Spleen (tissue), 11 donors: Measurements from ENCODE around the gene CHIC2. TPM values are rescaled to one million over a fixed set of nuclear protein-coding genes. Genes with fewer than 3 reads are reported as not detected.
"Not testable (repeated sequence)": the region's sequence is repeated elsewhere in the genome, so short reads cannot be mapped to it uniquely, and the experiment has no call there.

ENCODE experiments used
- DNase-seq: peaks from one replicate; pipeline ENCODE4 v3.0.0-alpha.2; 2020
- H3K27ac ChIP-seq, 8 donors: fragments of 200-600 bp; sonication (generic) in 7 of 8; 1 replicate in 4 of 8; 2 replicates in 4 of 8; pipeline versions ENCODE4 v1.5.0 to v1.8.0; 2016 to 2021; ENCODE audit warnings: inconsistent platforms in 4 of 8, mild to moderate bottlenecking in 4 of 8, moderate library complexity in 1 of 8
- H3K27me3 ChIP-seq, 7 donors: fragments of 200-600 bp; sonication (generic) in 6 of 7; replicated peaks in 1 of 7; 1 replicate in 4 of 7; 2 replicates in 3 of 7; pipeline versions ENCODE4 v1.5.0 to v1.8.0; 2016 to 2021; ENCODE audit warnings: inconsistent platforms in 3 of 7, mild to moderate bottlenecking in 1 of 7
- H3K36me3 ChIP-seq, 6 donors: fragments of 200-600 bp; sonication (generic) in 5 of 6; 1 replicate in 4 of 6; 2 replicates in 2 of 6; pipeline versions ENCODE4 v1.5.0 to v1.8.0; 2016 to 2021; ENCODE audit warnings: inconsistent platforms in 2 of 6
- H3K4me1 ChIP-seq, 6 donors: fragments of 200-600 bp; sonication (generic) in 5 of 6; 1 replicate in 3 of 6; 2 replicates in 3 of 6; pipeline versions ENCODE4 v1.5.0 to v1.8.0; 2016 to 2021; ENCODE audit warnings: inconsistent platforms in 3 of 6
- H3K4me3 ChIP-seq, 8 donors: fragments of 200-600 bp; sonication (generic) in 7 of 8; 1 replicate in 4 of 8; 2 replicates in 4 of 8; pipeline versions ENCODE4 v1.5.0 to v1.8.0; 2016 to 2021; ENCODE audit warnings: inconsistent platforms in 4 of 8, mild to moderate bottlenecking in 4 of 8, moderate library complexity in 2 of 8
- H3K9me3 ChIP-seq, 8 donors: fragments of 200-600 bp; sonication (generic) in 7 of 8; 1 replicate in 4 of 8; 2 replicates in 4 of 8; pipeline versions ENCODE4 v1.5.0 to v1.8.0; 2016 to 2021; ENCODE audit warnings: inconsistent platforms in 4 of 8
- CTCF ChIP-seq, 11 experiments: fragments of 200-600 bp in 7 of 11; fragments of 450-650 bp in 4 of 11; sonication (generic) in 4 of 11; IDR thresholded peaks in 8 of 11; conservative IDR thresholded peaks in 3 of 11; 1 replicate in 7 of 11; 2 replicates in 4 of 11; pipeline versions ENCODE4 v1.4.0 to v1.8.0; 2016 to 2021; ENCODE audit warnings: antibody characterized with exemption in 11 of 11, inconsistent platforms in 4 of 11, mild to moderate bottlenecking in 1 of 11
- POLR2A ChIP-seq, 3 donors: fragments of 450-650 bp; IDR thresholded peaks; one replicate each; pipeline ENCODE4 v1.5.1; 2017; ENCODE audit warnings: antibody characterized with exemption in 3 of 3, mild to moderate bottlenecking in 1 of 3
- POLR2AphosphoS5 ChIP-seq, 3 donors: sonication (generic); formaldehyde crosslinking; IDR thresholded peaks; one replicate each; pipeline ENCODE4 v1.5.1; 2017; ENCODE audit warnings: antibody characterized with exemption in 3 of 3
- WGBS, 5 donors: extraction: QIAGEN DNeasy Blood & Tissue Kit in 3 of 5; methylation state at CpG; one replicate each; pipeline versions ENCODE4 v1.1.5 to v1.1.7; 2013 to 2018; 5-methylcytosine and 5-hydroxymethylcytosine counted together
- intact Hi-C: fragments of 100-400 bp; cut with DNase I; formaldehyde crosslinking; loops from one replicate; pipeline ENCODE4 v1.15.0; 2023; ENCODE audit warnings: low total_unique reads
- polyA plus RNA-seq, 3 donors: library from polyadenylated mRNA; stranded (reverse); fragments of 200-250 nt; gene quantifications; one replicate each; pipeline ENCODE4 v1.2.1, GENCODE V29; 2013
- total RNA-seq, 7 donors: library from RNA; depleted of rRNA in 3 of 7; stranded (reverse); fragments of >200 nt in 3 of 7; fragmentation: NEBNext Ultra II Directional in 4 of 7; extraction: Animal tissue kit (Norgen Biotek cat#: 25700) in 4 of 7; gene quantifications; one replicate each; pipeline versions ENCODE4 v1.1.0 to v1.2.1, GENCODE V29; 2016 to 2021
- donor health status: healthy with polysubstance abuse.
- donor health status: DM: no; HTN: no; CAD: no; lungs with moderate emphysema.
- donor health status: DM: no; HTN: no; CAD: no.
- donor health status: Bipolar disorder and iron deficiency.
- donor health status: healthy.
- donor health status: DM: no; HTN: no; CAD: no.
- donor health status: DM: yes; HTN: yes; CAD: no.

The CHIC2 gene
- total and polyA plus RNA-seq, 10 donors: 7.6 to 68.2 (median 39.7) TPM

- H3K4me1 ChIP-seq: peaks cover 28 to 100% (median 90%) of the 10 kb centered on the region in 6 donors
- 95 to 100% (median 96%) methylated on average over 2 of the region's 2 CpGs for WGBS, 5 donors
- intact Hi-C loops: loop anchor here (10.0 kb wide), 1 partner anchor 60 kb away; no protein-coding TSS in a partner anchor
Measured at GRCh38 chr4:54054501-54054900, 9.9 kb downstream of the CHIC2 start.

GRCh38 chr4:54053322-54053721 lies 11.1 kb downstream of the CHIC2 start:
- not testable (repeated sequence) for H3K4me3 ChIP-seq, DNase-seq, H3K9me3 ChIP-seq, H3K27ac ChIP-seq, H3K27me3 ChIP-seq
- Histone ChIP-seq H3K36me3 (peaks cover under 1 to 15% (median 5%) of the 10 kb centered on the region in 6 donors), H3K4me1 (peaks cover 18 to 100% (median 84%) of the 10 kb centered on the region in 6 donors)
- intact Hi-C loops: loop anchor here (10.0 kb wide), 1 partner anchor 59 kb away; no protein-coding TSS in a partner anchor
- WGBS, 5 donors: 65 to 90% (median 79%) methylated on average over 5 of the region's 5 CpGs

More at GRCh38 chr4:54054501-54054900, 9.9 kb downstream of the CHIC2 start:
- Histone ChIP-seq H3K9me3 (no peaks in the 10 kb centered on the region), H3K27ac (no peak overlapping the region), H3K36me3 (peaks cover 0 to 5% (median 0%) of the 10 kb centered on the region in 6 donors), H3K4me3 (no peak overlapping the region), H3K27me3 (no peaks in the 10 kb centered on the region)
- TF ChIP-seq CTCF (IDR thresholded peaks at IDR 0.05 in 8 of 11, conservative IDR thresholded peaks at IDR 0.05 in 3 of 11): no peak
- TF ChIP-seq POLR2AphosphoS5 (IDR thresholded peaks at IDR 0.05): no peak
- no peak for TF ChIP-seq POLR2A (IDR thresholded peaks at IDR 0.05)
- no peak for DNase-seq

- intact Hi-C loops: loop anchor here (10.0 kb wide), 1 partner anchor 56 kb away; no protein-coding TSS in a partner anchor
- WGBS, 5 donors: 33 to 51% (median 42%) methylated on average over 1 of the region's 1 CpG
- TF ChIP-seq POLR2A (IDR thresholded peaks at IDR 0.05) (no peak), CTCF (IDR thresholded peaks at IDR 0.05 in 8 of 11, conservative IDR thresholded peaks at IDR 0.05 in 3 of 11) (no peak), POLR2AphosphoS5 (IDR thresholded peaks at IDR 0.05) (no peak)
- Histone ChIP-seq H3K9me3 (peaks cover 0 to 4% (median 0%) of the 10 kb centered on the region in 8 donors), H3K27me3 (no peaks in the 10 kb centered on the region), H3K27ac (no peak overlapping the region), H3K4me3 (no peak overlapping the region), H3K36me3 (peaks cover 6 to 28% (median 11%) of the 10 kb centered on the region in 6 donors), H3K4me1 (peaks cover 11 to 73% (median 56%) of the 10 kb centered on the region in 6 donors)
- no peak for DNase-seq
Measured at GRCh38 chr4:54050214-54050904, 14.0 kb downstream of the CHIC2 start.

GRCh38 chr4:54043630-54044029 lies 20.8 kb downstream of the CHIC2 start:
- peaks cover 0 to 12% (median 0%) of the 10 kb centered on the region in 8 donors for H3K9me3 ChIP-seq
- 83 to 95% (median 90%) methylated on average over 2 to 4 of the region's 4 CpGs for WGBS, 5 donors
- H3K27ac ChIP-seq, H3K27me3 ChIP-seq, H3K4me3 ChIP-seq, intact Hi-C loops, DNase-seq: not testable (repeated sequence)
- H3K36me3 ChIP-seq: peaks cover 6 to 72% (median 23%) of the 10 kb centered on the region in 6 donors
- peaks cover 0 to 36% (median 7%) of the 10 kb centered on the region in 6 donors for H3K4me1 ChIP-seq

GRCh38 chr4:54041933-54042332 lies 22.5 kb downstream of the CHIC2 start:
- Histone ChIP-seq H3K27ac (no peak overlapping the region), H3K4me1 (peaks cover 0 to 38% (median 10%) of the 10 kb centered on the region in 6 donors), H3K27me3 (no peaks in the 10 kb centered on the region), H3K9me3 (peaks cover 0 to 8% (median 0%) of the 10 kb centered on the region in 8 donors), H3K36me3 (peaks cover 0 to 72% (median 15%) of the 10 kb centered on the region in 6 donors), H3K4me3 (no peak overlapping the region)
- 76 to 90% (median 84%) methylated on average over 2 of the region's 2 CpGs for whole genome bisulfite sequencing, 5 donors
- no peak for DNase-seq
- intact Hi-C loops: no loop called here
- TF ChIP-seq CTCF (IDR thresholded peaks at IDR 0.05 in 8 of 11, conservative IDR thresholded peaks at IDR 0.05 in 3 of 11) (no peak), POLR2AphosphoS5 (IDR thresholded peaks at IDR 0.05) (no peak), POLR2A (IDR thresholded peaks at IDR 0.05) (no peak)
